Prostate gland (tissue), 2 donors: Measurements from ENCODE around the gene LRRC2.

ENCODE experiments used
- CTCF ChIP-seq, 4 experiments: fragments of 200-600 bp in 2 of 4; fragments of 450-650 bp in 2 of 4; sonication (generic) in 2 of 4; IDR thresholded peaks; 1 replicate in 3 of 4; 2 replicates in 1 of 4; pipeline ENCODE4 v1.5.1; 2016 to 2019; ENCODE audit warnings: antibody characterized with exemption in 4 of 4, mild to moderate bottlenecking in 2 of 4, moderate library complexity in 2 of 4
- POLR2A ChIP-seq: fragments of 450-650 bp; IDR thresholded peaks from one replicate; pipeline ENCODE4 v1.6.1; 2016; ENCODE audit warnings: antibody characterized with exemption, mild to moderate bottlenecking
- POLR2AphosphoS5 ChIP-seq: sonication (generic); formaldehyde crosslinking; IDR thresholded peaks from one replicate; pipeline ENCODE4 v1.6.1; 2017; ENCODE audit warnings: antibody characterized with exemption

GRCh38 chr3:46492890-46493547, 73.1 kb downstream of the LRRC2 start:
- no peak for TF ChIP-seq POLR2A
- no peak for TF ChIP-seq CTCF (IDR thresholded peaks at IDR 0.05)
- no peak for TF ChIP-seq POLR2AphosphoS5
